ENCODE results near the gene MTHFR. TPM values are rescaled to one million over a fixed set of nuclear protein-coding genes. Genes with fewer than 3 reads are reported as not detected.

Gene MTHFR
- total and polyA plus RNA-seq, 4 donors: 5.5 to 29.0 (median 18.3) TPM

- Histone ChIP-seq H3K27ac (ENCODE audit: low read depth in 1 of 2, low read length in 2 of 2) (no peak overlapping the region), H3K4me1 (ENCODE audit: control insufficient read depth in 4 of 4, insufficient read depth in 4 of 4, low read length in 3 of 4) (no peaks in the 10 kb centered on the region), H3K36me3 (ENCODE audit: control insufficient read depth in 4 of 4, insufficient read depth in 3 of 4, low read depth in 1 of 4, low read length in 3 of 4) (peaks cover 21 to 92% (median 45%) of the 10 kb centered on the region in 4 donors), H3K9ac (ENCODE audit: low read depth in 1 of 2, low read length in 2 of 2) (no peak overlapping the region), H3K4me3 (ENCODE audit: low read depth in 1 of 3, low read length in 3 of 3) (no peak overlapping the region), H3K9me3 (ENCODE audit: control insufficient read depth in 4 of 4, low read length in 3 of 4) (no peaks in the 10 kb centered on the region), H3K27me3 (ENCODE audit: control insufficient read depth in 4 of 4, insufficient read depth in 4 of 4, low read length in 3 of 4) (no peaks in the 10 kb centered on the region)
- TF ChIP-seq RAD21 (IDR thresholded peaks at IDR 0.05): no peak
- TF ChIP-seq RXRA (IDR thresholded peaks at IDR 0.05): no peak
- no peak for TF ChIP-seq CTCF (IDR thresholded peaks at IDR 0.05; ENCODE audit: low read depth, low read length, missing input control)
- no peak for TF ChIP-seq SP1 (IDR thresholded peaks at IDR 0.05)
- TF ChIP-seq HNF4G (IDR thresholded peaks at IDR 0.05): no peak
- TF ChIP-seq EGR1 (IDR thresholded peaks at IDR 0.05; ENCODE audit: low read depth in 2 of 2): no peak
- TF ChIP-seq JUND (IDR thresholded peaks at IDR 0.05): no peak
- TF ChIP-seq ZBTB33 (IDR thresholded peaks at IDR 0.05): no peak
- TF ChIP-seq TAF1 (conservative IDR thresholded peaks at IDR 0.05): no peak
- no peak for TF ChIP-seq FOXA1 (IDR thresholded peaks at IDR 0.05)
- no peak for TF ChIP-seq FOXA2 (IDR thresholded peaks at IDR 0.05)
- no peak for TF ChIP-seq MAX (IDR thresholded peaks at IDR 0.05)
- TF ChIP-seq HNF4A (conservative IDR thresholded peaks at IDR 0.05): no peak
- TF ChIP-seq ATF3 (IDR thresholded peaks at IDR 0.05): no peak
- no peak for DNase-seq (ENCODE audit: low spot score)
- WGBS: 95% methylated on average over 19 of the region's 19 CpGs
These were observed 22.7 kb upstream of the MTHFR start for GRCh38 chr1:11828511-11828910.

GRCh38 chr1:11826946-11827345 lies 21.2 kb upstream of the MTHFR start:
- H3K9me3 ChIP-seq (ENCODE audit: control insufficient read depth in 4 of 4, low read length in 3 of 4): no peaks in the 10 kb centered on the region
- peaks cover 26 to 85% (median 44%) of the 10 kb centered on the region in 4 donors for H3K36me3 ChIP-seq (ENCODE audit: control insufficient read depth in 4 of 4, insufficient read depth in 3 of 4, low read depth in 1 of 4, low read length in 3 of 4)
- no peak overlapping the region for H3K4me3 ChIP-seq (ENCODE audit: low read depth in 1 of 3, low read length in 3 of 3)
- no peak overlapping the region for H3K27ac ChIP-seq (ENCODE audit: low read depth in 1 of 2, low read length in 2 of 2)
- H3K27me3 ChIP-seq (ENCODE audit: control insufficient read depth in 4 of 4, insufficient read depth in 4 of 4, low read length in 3 of 4): no peaks in the 10 kb centered on the region
- H3K4me1 ChIP-seq (ENCODE audit: control insufficient read depth in 4 of 4, insufficient read depth in 4 of 4, low read length in 3 of 4): no peaks in the 10 kb centered on the region
- TF ChIP-seq YY1 (IDR thresholded peaks at IDR 0.05) (no peak), TAF1 (conservative IDR thresholded peaks at IDR 0.05) (no peak), CTCF (IDR thresholded peaks at IDR 0.05; ENCODE audit: low read depth, low read length, missing input control) (no peak), REST (IDR thresholded peaks at IDR 0.05) (no peak), HNF4A (conservative IDR thresholded peaks at IDR 0.05) (no peak), FOXA1 (IDR thresholded peaks at IDR 0.05) (no peak)
- no peak for DNase-seq (ENCODE audit: low spot score)
- H3K9ac ChIP-seq (ENCODE audit: low read depth in 1 of 2, low read length in 2 of 2): no peak overlapping the region
- WGBS: 96% methylated on average over 9 of the region's 9 CpGs

All from liver (tissue), 9 donors.